ENCODE results near the gene PMIS2.

DNA sequence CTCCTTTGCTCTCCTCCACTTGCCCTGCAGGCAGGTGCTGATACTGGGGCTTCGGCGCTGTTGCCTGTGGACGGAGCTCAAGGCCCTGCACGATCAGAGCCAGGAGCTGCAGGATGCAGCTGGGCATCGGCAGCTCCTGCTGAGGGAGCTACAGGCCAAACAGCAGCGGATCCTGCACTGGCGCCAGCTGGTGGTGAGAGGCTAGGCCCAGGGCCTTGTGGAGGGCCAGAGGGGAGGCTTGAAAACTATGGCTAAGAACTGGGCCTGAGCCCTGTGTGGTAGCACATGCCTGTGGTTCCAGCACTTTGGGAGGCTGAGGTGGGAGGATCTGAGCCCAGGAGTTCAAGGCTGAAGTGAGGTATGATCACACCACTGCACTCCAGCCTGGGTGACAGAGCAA lies 32.9 kb downstream of the PMIS2 start:
- TF ChIP-seq TCF7L2 (IDR thresholded peaks at IDR 0.05; ENCODE audit: borderline replicate concordance, low read depth, low read length), result no peak
- TF ChIP-seq, protein P1, sequence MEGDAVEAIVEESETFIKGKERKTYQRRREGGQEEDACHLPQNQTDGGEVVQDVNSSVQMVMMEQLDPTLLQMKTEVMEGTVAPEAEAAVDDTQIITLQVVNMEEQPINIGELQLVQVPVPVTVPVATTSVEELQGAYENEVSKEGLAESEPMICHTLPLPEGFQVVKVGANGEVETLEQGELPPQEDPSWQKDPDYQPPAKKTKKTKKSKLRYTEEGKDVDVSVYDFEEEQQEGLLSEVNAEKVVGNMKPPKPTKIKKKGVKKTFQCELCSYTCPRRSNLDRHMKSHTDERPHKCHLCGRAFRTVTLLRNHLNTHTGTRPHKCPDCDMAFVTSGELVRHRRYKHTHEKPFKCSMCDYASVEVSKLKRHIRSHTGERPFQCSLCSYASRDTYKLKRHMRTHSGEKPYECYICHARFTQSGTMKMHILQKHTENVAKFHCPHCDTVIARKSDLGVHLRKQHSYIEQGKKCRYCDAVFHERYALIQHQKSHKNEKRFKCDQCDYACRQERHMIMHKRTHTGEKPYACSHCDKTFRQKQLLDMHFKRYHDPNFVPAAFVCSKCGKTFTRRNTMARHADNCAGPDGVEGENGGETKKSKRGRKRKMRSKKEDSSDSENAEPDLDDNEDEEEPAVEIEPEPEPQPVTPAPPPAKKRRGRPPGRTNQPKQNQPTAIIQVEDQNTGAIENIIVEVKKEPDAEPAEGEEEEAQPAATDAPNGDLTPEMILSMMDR (tag by site-specific recombination; IDR thresholded peaks at IDR 0.05), result peak; percentile 84
- TF ChIP-seq, protein P2, sequence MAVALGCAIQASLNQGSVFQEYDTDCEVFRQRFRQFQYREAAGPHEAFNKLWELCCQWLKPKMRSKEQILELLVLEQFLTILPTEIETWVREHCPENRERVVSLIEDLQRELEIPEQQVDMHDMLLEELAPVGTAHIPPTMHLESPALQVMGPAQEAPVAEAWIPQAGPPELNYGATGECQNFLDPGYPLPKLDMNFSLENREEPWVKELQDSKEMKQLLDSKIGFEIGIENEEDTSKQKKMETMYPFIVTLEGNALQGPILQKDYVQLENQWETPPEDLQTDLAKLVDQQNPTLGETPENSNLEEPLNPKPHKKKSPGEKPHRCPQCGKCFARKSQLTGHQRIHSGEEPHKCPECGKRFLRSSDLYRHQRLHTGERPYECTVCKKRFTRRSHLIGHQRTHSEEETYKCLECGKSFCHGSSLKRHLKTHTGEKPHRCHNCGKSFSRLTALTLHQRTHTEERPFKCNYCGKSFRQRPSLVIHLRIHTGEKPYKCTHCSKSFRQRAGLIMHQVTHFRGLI (tag by site-specific recombination; IDR thresholded peaks at IDR 0.05), result no peak
